ENCODE results near the gene DUSP5.

GRCh38 chr10:110462166-110463095 lies 35.3 kb upstream of the DUSP5 start:
- no peak for TF ChIP-seq CTCF (IDR thresholded peaks at IDR 0.05 in 2 of 3, conservative IDR thresholded peaks at IDR 0.05 in 1 of 3; ENCODE audit: borderline replicate concordance in 1 of 3, insufficient read depth in 1 of 3, low read depth in 2 of 3, low read length in 2 of 3)
- no peak for TF ChIP-seq FOSL1 (IDR thresholded peaks at IDR 0.05; ENCODE audit: low read depth)

Data from HCT116 (cell line).